H1 (cell line): ENCODE results near the gene INPPL1.

ENCODE experiments used
- EZH2 ChIP-seq: fragments of 200-600 bp; sonication (generic); IDR thresholded peaks from 2 replicates; pipeline ENCODE4 v1.7.1; 2012; ENCODE audit warnings: low read depth, mild to moderate bottlenecking, moderate library complexity, low read length, inconsistent platforms; ENCODE audit not compliant: severe bottlenecking
- POLR2AphosphoS5 ChIP-seq: IDR thresholded peaks from 2 replicates; pipeline ENCODE4 v1.6.1; 2011; ENCODE audit warnings: low read depth, low read length
- RAD21 ChIP-seq, 2 experiments: IDR thresholded peaks in 1 of 2; conservative IDR thresholded peaks in 1 of 2; 2 replicates each; pipeline ENCODE4 v1.6.1; 2011; ENCODE audit warnings: low read depth in 2 of 2, low read length in 2 of 2, improper control_type of control experiment in 1 of 2, inconsistent platforms in 1 of 2, mild to moderate bottlenecking in 1 of 2, moderate library complexity in 1 of 2
- RBBP5 ChIP-seq: IDR thresholded peaks from 2 replicates; pipeline ENCODE4 v1.7.1; 2012; ENCODE audit warnings: low read depth, mild to moderate bottlenecking, inconsistent platforms, low read length, moderate library complexity, borderline replicate concordance
- SRF ChIP-seq: IDR thresholded peaks from 2 replicates; pipeline ENCODE4 v1.6.1; 2011; ENCODE audit warnings: mild to moderate bottlenecking, low read depth, low read length, moderate library complexity
- TBP ChIP-seq: IDR thresholded peaks from 2 replicates; pipeline ENCODE4 v1.6.1; 2011; ENCODE audit warnings: low read depth, low read length, improper control_type of control experiment
- USF2 ChIP-seq: IDR thresholded peaks from 2 replicates; pipeline ENCODE4 v1.6.1; 2011; ENCODE audit warnings: low read length, improper control_type of control experiment
- TF ChIP-seq, protein P1 (sequence below), 3 experiments: IDR thresholded peaks; 1 replicate in 2 of 3; 2 replicates in 1 of 3; pipeline versions ENCODE4 v1.5.1 to v1.6.1; 2011; ENCODE audit warnings: low read length in 3 of 3, mild to moderate bottlenecking in 3 of 3, inconsistent platforms in 2 of 3, low read depth in 1 of 3, moderate library complexity in 1 of 3; ENCODE audit not compliant: insufficient read depth in 1 of 3; ENCODE audit errors: control extremely low read depth in 1 of 3
- TF ChIP-seq, protein P2 (sequence below): IDR thresholded peaks from 2 replicates; pipeline ENCODE4 v1.6.1; 2011; ENCODE audit warnings: low read depth, mild to moderate bottlenecking, low read length; ENCODE audit not compliant: insufficient read depth

DNA sequence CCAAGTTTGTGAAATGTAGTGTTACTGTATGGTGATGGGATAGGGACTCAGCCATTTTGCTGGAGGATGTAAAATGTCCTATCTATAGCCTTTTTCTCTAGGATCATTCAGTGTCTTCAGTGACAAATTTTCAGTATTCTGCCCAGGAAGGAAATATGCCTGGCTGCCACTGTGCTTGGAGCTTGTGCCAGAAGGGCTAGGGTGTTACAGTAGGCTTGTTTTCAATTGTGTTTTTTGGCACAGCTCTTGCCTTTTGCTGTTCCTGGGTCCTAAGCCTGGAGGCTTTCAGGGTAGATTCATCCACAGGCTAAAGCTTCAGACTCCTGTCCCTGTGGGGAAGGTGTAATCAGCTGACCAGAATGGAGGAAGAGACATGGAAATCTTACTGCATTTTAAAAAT lies 41.4 kb downstream of the INPPL1 start:
- no peak for TF ChIP-seq EZH2
- no peak for TF ChIP-seq TBP
- no peak for TF ChIP-seq RAD21 (IDR thresholded peaks at IDR 0.05 in 1 of 2, conservative IDR thresholded peaks at IDR 0.05 in 1 of 2; ENCODE audit: low read depth in 2 of 2, low read length in 2 of 2)
- TF ChIP-seq, protein P1, sequence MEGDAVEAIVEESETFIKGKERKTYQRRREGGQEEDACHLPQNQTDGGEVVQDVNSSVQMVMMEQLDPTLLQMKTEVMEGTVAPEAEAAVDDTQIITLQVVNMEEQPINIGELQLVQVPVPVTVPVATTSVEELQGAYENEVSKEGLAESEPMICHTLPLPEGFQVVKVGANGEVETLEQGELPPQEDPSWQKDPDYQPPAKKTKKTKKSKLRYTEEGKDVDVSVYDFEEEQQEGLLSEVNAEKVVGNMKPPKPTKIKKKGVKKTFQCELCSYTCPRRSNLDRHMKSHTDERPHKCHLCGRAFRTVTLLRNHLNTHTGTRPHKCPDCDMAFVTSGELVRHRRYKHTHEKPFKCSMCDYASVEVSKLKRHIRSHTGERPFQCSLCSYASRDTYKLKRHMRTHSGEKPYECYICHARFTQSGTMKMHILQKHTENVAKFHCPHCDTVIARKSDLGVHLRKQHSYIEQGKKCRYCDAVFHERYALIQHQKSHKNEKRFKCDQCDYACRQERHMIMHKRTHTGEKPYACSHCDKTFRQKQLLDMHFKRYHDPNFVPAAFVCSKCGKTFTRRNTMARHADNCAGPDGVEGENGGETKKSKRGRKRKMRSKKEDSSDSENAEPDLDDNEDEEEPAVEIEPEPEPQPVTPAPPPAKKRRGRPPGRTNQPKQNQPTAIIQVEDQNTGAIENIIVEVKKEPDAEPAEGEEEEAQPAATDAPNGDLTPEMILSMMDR (IDR thresholded peaks at IDR 0.05; ENCODE audit: control extremely low read depth in 1 of 3, insufficient read depth in 1 of 3, low read depth in 1 of 3, low read length in 3 of 3), result no peak
- no peak for TF ChIP-seq USF2
- no peak for TF ChIP-seq SRF
- TF ChIP-seq, protein P2, sequence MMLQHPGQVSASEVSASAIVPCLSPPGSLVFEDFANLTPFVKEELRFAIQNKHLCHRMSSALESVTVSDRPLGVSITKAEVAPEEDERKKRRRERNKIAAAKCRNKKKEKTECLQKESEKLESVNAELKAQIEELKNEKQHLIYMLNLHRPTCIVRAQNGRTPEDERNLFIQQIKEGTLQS, result no peak
- no peak for TF ChIP-seq POLR2AphosphoS5
- no peak for TF ChIP-seq RBBP5
